NT2/D1 (cell line): Measurements from ENCODE around the gene E2F6.

Source experiments
- DNase-seq: peaks from one replicate; pipeline ENCODE4 v3.0.0-alpha.2; 2011; ENCODE audit warnings: low read depth, low spot score
- H3K27me3 ChIP-seq: 2 replicates; pipeline ENCODE4 v1.6.0; 2011; ENCODE audit warnings: mild to moderate bottlenecking; ENCODE audit not compliant: insufficient read length, insufficient read depth
- H3K36me3 ChIP-seq: 2 replicates; pipeline ENCODE4 v1.6.1; 2011; ENCODE audit warnings: mild to moderate bottlenecking, low read length, mixed read lengths; ENCODE audit not compliant: insufficient read depth, insufficient read length
- H3K4me1 ChIP-seq: 2 replicates; pipeline ENCODE4 v1.5.1; 2011; ENCODE audit not compliant: insufficient read depth, insufficient read length
- H3K4me3 ChIP-seq: 2 replicates; pipeline ENCODE4 v1.5.1; 2011; ENCODE audit warnings: low read depth; ENCODE audit not compliant: insufficient read length
- H3K9ac ChIP-seq: 2 replicates; pipeline ENCODE4 v1.6.0; 2011; ENCODE audit warnings: low read depth; ENCODE audit not compliant: insufficient read length
- H3K9me3 ChIP-seq: 2 replicates; pipeline ENCODE4 v1.5.1; 2011; ENCODE audit warnings: mild to moderate bottlenecking, low read length; ENCODE audit not compliant: insufficient read depth
- SUZ12 ChIP-seq: IDR thresholded peaks from 2 replicates; pipeline ENCODE4 v1.6.1; 2011; ENCODE audit not compliant: insufficient read length, insufficient read depth; ENCODE audit errors: extremely low read depth
- YY1 ChIP-seq: IDR thresholded peaks from 2 replicates; pipeline ENCODE4 v1.6.1; 2011; ENCODE audit not compliant: insufficient read length, insufficient read depth
- ZNF274 ChIP-seq: IDR thresholded peaks from 2 replicates; pipeline ENCODE4 v1.6.1; 2011; ENCODE audit warnings: mild to moderate bottlenecking, low read depth, low read length

E2F6 gene

DNA sequence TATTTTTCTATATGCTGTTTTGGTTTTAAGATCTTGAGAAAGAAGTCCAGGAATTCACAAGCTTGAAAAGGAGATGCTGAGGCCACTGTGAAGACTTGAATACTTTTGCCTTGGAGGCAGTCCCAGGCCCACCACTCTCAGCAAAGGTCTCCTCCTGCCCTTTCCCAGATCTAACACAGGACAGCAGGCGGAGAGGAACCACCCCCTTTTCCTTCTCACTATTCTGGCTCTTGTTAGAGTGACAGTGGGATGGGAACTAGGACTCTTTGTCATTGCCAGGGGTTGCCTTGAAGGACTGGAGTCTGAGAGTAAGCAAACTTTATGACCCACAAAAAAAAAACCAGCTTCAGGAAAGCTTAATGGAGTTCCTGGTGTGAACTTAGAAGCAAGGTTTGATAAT lies 54.7 kb downstream of the E2F6 start:
- H3K36me3 ChIP-seq = no peaks in the 10 kb centered on the region
- no peaks in the 10 kb centered on the region for H3K4me1 ChIP-seq
- no peaks in the 10 kb centered on the region for H3K9me3 ChIP-seq
- DNase-seq = no peak
- no peak overlapping the region for H3K9ac ChIP-seq
- no peaks in the 10 kb centered on the region for H3K27me3 ChIP-seq
- no peak overlapping the region for H3K4me3 ChIP-seq
- TF ChIP-seq YY1 (no peak), ZNF274 (no peak), SUZ12 (no peak)

DNA sequence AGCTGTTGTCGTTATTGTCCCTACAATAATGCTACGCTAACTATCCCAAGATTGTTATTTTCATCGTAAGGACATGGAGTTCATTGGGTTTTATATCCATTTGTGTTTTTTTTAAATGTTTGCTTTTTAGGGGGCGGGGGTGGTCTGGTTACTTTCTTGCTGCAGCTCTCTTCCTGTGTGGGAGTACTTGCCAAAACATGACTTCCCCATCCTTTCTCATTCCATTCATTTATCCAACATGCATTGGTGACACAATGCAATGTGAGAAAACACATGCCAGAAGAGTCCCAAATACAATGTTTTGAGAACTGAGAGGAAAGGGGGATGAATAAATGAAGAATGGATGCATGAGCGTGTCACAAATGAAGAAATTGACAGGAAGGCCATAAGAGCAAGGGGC lies 55.9 kb downstream of the E2F6 start:
- Histone ChIP-seq H3K27me3 (no peaks in the 10 kb centered on the region), H3K4me1 (no peaks in the 10 kb centered on the region), H3K4me3 (no peak overlapping the region), H3K9ac (no peak overlapping the region), H3K36me3 (no peaks in the 10 kb centered on the region), H3K9me3 (no peaks in the 10 kb centered on the region)
- TF ChIP-seq ZNF274 (no peak), YY1 (no peak), SUZ12 (no peak)
- no peak for DNase-seq

DNA sequence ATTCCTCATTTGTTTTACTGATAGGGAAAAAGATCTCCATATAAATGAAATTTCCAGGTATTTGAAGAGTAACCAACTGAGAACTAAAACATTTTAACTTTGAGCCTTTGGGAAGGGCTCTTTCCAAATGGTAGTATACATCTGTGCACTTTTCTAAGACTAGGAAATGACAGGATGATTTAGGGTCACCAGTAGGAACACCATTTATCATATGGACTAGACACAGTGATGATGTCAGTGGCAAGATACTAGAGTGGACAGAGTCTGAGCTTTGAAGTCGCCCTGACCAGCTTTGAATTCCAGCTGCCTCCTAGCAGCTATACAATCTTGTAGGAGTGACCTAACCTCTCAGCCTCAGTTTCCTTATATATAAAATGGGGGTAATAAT lies 56.4 kb downstream of the E2F6 start:
- no peak overlapping the region for H3K4me3 ChIP-seq
- H3K27me3 ChIP-seq = no peaks in the 10 kb centered on the region
- no peak for DNase-seq
- H3K4me1 ChIP-seq = peaks cover 1% of the 10 kb centered on the region
- H3K36me3 ChIP-seq = no peaks in the 10 kb centered on the region
- no peak overlapping the region for H3K9ac ChIP-seq
- no peaks in the 10 kb centered on the region for H3K9me3 ChIP-seq
- TF ChIP-seq ZNF274 (no peak), YY1 (no peak), SUZ12 (no peak)

DNA sequence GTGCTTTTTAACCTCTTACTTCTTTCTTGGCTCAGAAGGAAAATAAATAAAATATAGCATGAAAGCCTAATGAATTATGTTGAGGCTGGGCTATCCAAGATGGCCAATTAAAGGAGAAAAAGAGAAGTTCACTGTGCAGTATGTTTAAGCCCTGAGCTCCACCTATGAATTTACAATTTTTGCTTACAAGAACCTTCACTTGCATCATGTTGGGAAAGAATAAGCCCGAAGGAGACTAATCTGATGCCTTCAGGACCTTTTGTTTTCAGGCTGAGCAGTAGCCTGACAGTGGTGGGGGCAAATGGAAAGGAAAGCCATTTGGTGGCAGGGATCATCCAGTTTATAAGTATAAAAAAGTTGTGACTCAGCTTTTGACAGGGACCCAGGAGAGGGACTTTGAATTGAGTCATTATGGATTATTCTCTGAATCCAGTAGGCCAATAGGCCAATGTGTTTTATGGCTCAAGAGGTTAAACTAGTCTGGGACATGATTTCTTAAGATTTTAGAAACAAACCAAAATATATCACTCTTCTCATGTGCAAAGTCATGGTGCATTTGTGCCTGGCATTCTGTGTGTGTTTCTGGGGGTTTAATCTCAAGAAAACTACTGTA lies 56.9 kb downstream of the E2F6 start:
- TF ChIP-seq YY1 (no peak), ZNF274 (no peak), SUZ12 (no peak)
- Histone ChIP-seq H3K36me3 (no peaks in the 10 kb centered on the region), H3K4me3 (no peak overlapping the region), H3K9ac (no peak overlapping the region), H3K9me3 (no peaks in the 10 kb centered on the region), H3K27me3 (no peaks in the 10 kb centered on the region), H3K4me1 (peaks cover 3% of the 10 kb centered on the region)
- no peak for DNase-seq

DNA sequence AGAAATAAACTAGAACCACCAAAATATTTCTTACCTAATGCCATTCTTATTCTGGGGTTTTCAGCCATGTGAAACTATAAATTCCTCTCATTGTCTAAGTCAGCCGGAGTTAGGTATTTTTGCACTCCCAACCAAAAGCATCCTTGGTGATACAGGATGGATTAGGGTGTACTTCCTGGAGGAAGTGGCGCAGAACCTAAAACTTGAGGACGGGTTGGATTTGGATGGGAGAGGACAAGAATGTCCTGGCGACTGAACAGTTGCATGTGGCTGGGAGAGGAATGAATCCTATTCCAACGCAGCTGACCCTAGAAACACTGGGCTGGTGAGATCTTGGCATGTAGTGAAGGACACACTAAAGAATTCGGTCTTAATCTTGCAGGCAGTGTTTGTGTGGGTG lies 58.5 kb downstream of the E2F6 start:
- no peaks in the 10 kb centered on the region for H3K27me3 ChIP-seq
- TF ChIP-seq YY1 (no peak), ZNF274 (no peak), SUZ12 (no peak)
- no peak for DNase-seq
- H3K36me3 ChIP-seq = no peaks in the 10 kb centered on the region
- no peaks in the 10 kb centered on the region for H3K9me3 ChIP-seq
- peaks cover 3% of the 10 kb centered on the region for H3K4me1 ChIP-seq
- no peak overlapping the region for H3K4me3 ChIP-seq
- no peak overlapping the region for H3K9ac ChIP-seq

DNA sequence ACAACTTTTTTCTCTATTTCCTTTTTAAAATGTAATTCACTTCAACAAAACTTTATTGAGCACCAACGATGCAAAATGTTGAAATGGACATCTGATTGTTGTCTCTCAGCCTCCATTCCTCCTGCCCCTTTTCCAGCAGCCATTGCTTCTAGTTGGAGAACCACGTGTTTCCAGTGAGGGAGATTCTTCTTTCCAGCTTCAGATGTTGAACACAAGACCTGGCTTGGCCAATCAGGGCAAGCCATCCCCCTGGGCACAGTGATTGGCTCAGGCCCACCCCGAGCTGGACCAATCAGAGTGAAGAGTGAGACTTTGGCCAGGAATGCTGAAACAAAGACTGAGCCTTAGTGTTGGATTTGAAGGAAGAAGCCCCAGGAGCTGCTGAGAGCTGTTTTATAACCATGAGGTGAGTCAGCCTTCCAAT lies 59.0 kb downstream of the E2F6 start:
- Histone ChIP-seq H3K9me3 (no peaks in the 10 kb centered on the region), H3K9ac (no peak overlapping the region), H3K4me1 (peaks cover 3% of the 10 kb centered on the region), H3K27me3 (no peaks in the 10 kb centered on the region), H3K36me3 (no peaks in the 10 kb centered on the region), H3K4me3 (no peak overlapping the region)
- peak; percentile 42 for DNase-seq
- no peak for TF ChIP-seq SUZ12
- no peak for TF ChIP-seq YY1
- no peak for TF ChIP-seq ZNF274

DNA sequence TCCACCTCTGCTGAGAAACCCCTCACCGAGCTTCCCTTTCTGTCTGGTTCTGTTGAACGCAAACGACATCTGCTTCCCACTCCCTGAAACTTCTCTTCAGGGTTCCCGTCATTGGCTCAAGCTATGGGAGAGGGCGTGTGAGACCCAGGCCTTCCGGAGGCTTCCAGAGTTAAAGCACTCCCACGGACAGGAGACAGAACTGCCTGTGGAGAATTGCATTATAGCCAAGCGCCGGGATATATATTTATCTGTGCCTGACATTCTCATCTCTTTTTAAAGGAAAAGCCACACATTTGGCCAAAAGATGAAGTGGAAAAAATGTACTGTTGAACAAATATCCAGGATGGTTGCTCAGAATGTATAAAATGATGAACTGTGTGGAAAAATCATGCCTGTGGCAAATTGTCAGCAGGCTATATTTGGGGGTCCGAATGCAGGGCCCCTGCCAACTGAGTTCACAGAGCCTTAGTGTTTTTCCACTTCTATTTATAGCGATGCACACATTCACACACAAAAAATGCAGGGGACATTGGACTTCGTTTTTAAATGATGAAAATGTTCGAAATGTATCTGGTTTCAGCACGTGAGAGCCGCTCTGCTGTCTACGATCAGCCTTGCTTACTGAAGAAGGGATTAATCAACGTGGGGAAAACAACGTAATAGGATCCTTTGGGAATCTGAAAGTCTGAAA lies 59.5 kb downstream of the E2F6 start:
- Histone ChIP-seq H3K4me1 (peaks cover 3% of the 10 kb centered on the region), H3K4me3 (no peak overlapping the region), H3K9ac (no peak overlapping the region), H3K27me3 (no peaks in the 10 kb centered on the region), H3K9me3 (no peaks in the 10 kb centered on the region), H3K36me3 (no peaks in the 10 kb centered on the region)
- TF ChIP-seq ZNF274 (no peak), YY1 (no peak), SUZ12 (no peak)
- no peak for DNase-seq
